Measurements from ENCODE around the gene EPGN.
"Not testable (repeated sequence)": the region's sequence is repeated elsewhere in the genome, so short reads cannot be mapped to it uniquely, and the experiment has no call there.

The EPGN gene

GRCh38 chr4:74311696-74312313, 3.5 kb downstream of the EPGN start:
- DNase-seq = no peak

GRCh38 chr4:74314329-74314728, 6.1 kb downstream of the EPGN start:
- DNase-seq = no peak

GRCh38 chr4:74314944-74315343, 6.7 kb downstream of the EPGN start:
- DNase-seq = no peak

GRCh38 chr4:74315376-74315775, 7.1 kb downstream of the EPGN start:
- DNase-seq = no peak

GRCh38 chr4:74316397-74316796, 8.1 kb downstream of the EPGN start:
- DNase-seq = no peak

GRCh38 chr4:74317616-74318246, 9.5 kb downstream of the EPGN start:
- no peak for DNase-seq

GRCh38 chr4:74318276-74318675, 10.0 kb downstream of the EPGN start:
- no peak for DNase-seq

GRCh38 chr4:74319470-74319869, 11.2 kb downstream of the EPGN start:
- DNase-seq = no peak

GRCh38 chr4:74320559-74321118, 12.4 kb downstream of the EPGN start:
- DNase-seq = no peak

GRCh38 chr4:74322301-74322700, 14.0 kb downstream of the EPGN start:
- DNase-seq = no peak

- no peak for DNase-seq
Measured at GRCh38 chr4:74323663-74324062, 15.4 kb downstream of the EPGN start.

GRCh38 chr4:74324262-74324661, 16.0 kb downstream of the EPGN start:
- no peak for DNase-seq

- no peak for DNase-seq
Measured at GRCh38 chr4:74325886-74326285, 17.6 kb downstream of the EPGN start.

GRCh38 chr4:74327762-74328161, 19.5 kb downstream of the EPGN start:
- DNase-seq = no peak

GRCh38 chr4:74328501-74328900, 20.2 kb downstream of the EPGN start:
- no peak for DNase-seq

GRCh38 chr4:74329307-74329706, 21.0 kb downstream of the EPGN start:
- no peak for DNase-seq

GRCh38 chr4:74330295-74330750, 22.1 kb downstream of the EPGN start:
- no peak for DNase-seq

GRCh38 chr4:74331252-74331651, 23.0 kb downstream of the EPGN start:
- no peak for DNase-seq

GRCh38 chr4:74331944-74332343, 23.7 kb downstream of the EPGN start:
- no peak for DNase-seq

GRCh38 chr4:74334636-74335035, 26.4 kb downstream of the EPGN start:
- DNase-seq = no peak

GRCh38 chr4:74335341-74336021, 27.2 kb downstream of the EPGN start:
- no peak for DNase-seq

- no peak for DNase-seq
Measured at GRCh38 chr4:74338792-74339333, 30.6 kb downstream of the EPGN start.

- DNase-seq = no peak
Measured at GRCh38 chr4:74339501-74339900, 31.2 kb downstream of the EPGN start.

GRCh38 chr4:74340421-74340820, 32.2 kb downstream of the EPGN start:
- not testable (repeated sequence) for DNase-seq

Measured in cortex of kidney (tissue), 1 donor.